PFSK-1 (cell line): ENCODE measurements around the gene ATG4B.

Experiments
- FOXP2 ChIP-seq: optimal IDR thresholded peaks from 2 replicates; pipeline ENCODE3; 2011; ENCODE audit warnings: borderline replicate concordance, control low read depth, inconsistent platforms; ENCODE audit not compliant: insufficient read depth; ENCODE audit errors: extremely low read length, extremely low read depth
- POLR2AphosphoS5 ChIP-seq: IDR thresholded peaks from 2 replicates; pipeline ENCODE4 v1.6.1; 2012; ENCODE audit warnings: low read depth, mild to moderate bottlenecking, control low read depth, low read length, moderate library complexity
- REST ChIP-seq, 2 experiments: IDR thresholded peaks; 2 replicates each; pipeline versions ENCODE4 v1.6.1 to v1.8.0; 2011 to 2012; ENCODE audit warnings: low read depth in 2 of 2, low read length in 2 of 2, control low read depth in 1 of 2, inconsistent platforms in 1 of 2, mild to moderate bottlenecking in 1 of 2, moderate library complexity in 1 of 2; ENCODE audit not compliant: insufficient read depth in 1 of 2
- SIN3A ChIP-seq: IDR thresholded peaks from 2 replicates; pipeline ENCODE4 v1.6.1; 2012; ENCODE audit warnings: mild to moderate bottlenecking, low read length, moderate library complexity, borderline replicate concordance; ENCODE audit not compliant: insufficient read depth
- TAF1 ChIP-seq: IDR thresholded peaks from 2 replicates; pipeline ENCODE4 v1.6.1; 2012; ENCODE audit warnings: low read length, control low read depth, borderline replicate concordance; ENCODE audit not compliant: insufficient read depth

ATG4B gene

GRCh38 chr2:241656190-241656741, 18.8 kb downstream of the ATG4B start:
- TF ChIP-seq SIN3A (no peak), TAF1 (no peak), FOXP2 (no peak)

GRCh38 chr2:241657786-241658254, 20.3 kb downstream of the ATG4B start:
- TF ChIP-seq FOXP2 (no peak), POLR2AphosphoS5 (no peak), REST (IDR thresholded peaks at IDR 0.05; ENCODE audit: insufficient read depth in 1 of 2, low read depth in 2 of 2, low read length in 2 of 2) (no peak), TAF1 (no peak), SIN3A (no peak)

GRCh38 chr2:241658296-241658695, 20.8 kb downstream of the ATG4B start:
- TF ChIP-seq TAF1 (no peak), FOXP2 (no peak), SIN3A (no peak), REST (IDR thresholded peaks at IDR 0.05; ENCODE audit: insufficient read depth in 1 of 2, low read depth in 2 of 2, low read length in 2 of 2) (no peak), POLR2AphosphoS5 (no peak)

- TF ChIP-seq TAF1 (no peak), REST (IDR thresholded peaks at IDR 0.05; ENCODE audit: insufficient read depth in 1 of 2, low read depth in 2 of 2, low read length in 2 of 2) (no peak), SIN3A (no peak), FOXP2 (no peak), POLR2AphosphoS5 (no peak)
Observed at GRCh38 chr2:241659150-241659739, 21.8 kb downstream of the ATG4B start.

GRCh38 chr2:241660593-241661213, 23.2 kb downstream of the ATG4B start:
- TF ChIP-seq FOXP2 (no peak), TAF1 (no peak), REST (IDR thresholded peaks at IDR 0.05; ENCODE audit: insufficient read depth in 1 of 2, low read depth in 2 of 2, low read length in 2 of 2) (no peak), POLR2AphosphoS5 (no peak), SIN3A (no peak)
